CD4-positive, alpha-beta memory T cell (primary cell): ENCODE results near the gene CNTLN. TPM values are rescaled to one million over a fixed set of nuclear protein-coding genes. Genes with fewer than 3 reads are reported as not detected.
"Not testable (repeated sequence)": the region's sequence is repeated elsewhere in the genome, so short reads cannot be mapped to it uniquely, and the experiment has no call there.

ENCODE experiments used
- CTCF ChIA-PET: fragments of 350-600 bp; sonication (Branson Sonifier 250); formaldehyde crosslinking; loops from one replicate; lab custom pipeline; 2021; ENCODE audit warnings: inconsistent platforms; ENCODE audit not compliant: partially characterized antibody; lab: Charles Lee
- POLR2A ChIA-PET: fragments of 350-600 bp; sonication (Branson Sonifier 250); formaldehyde crosslinking; loops from one replicate; lab custom pipeline; 2021; ENCODE audit not compliant: partially characterized antibody; lab: Charles Lee
- DNase-seq, 5 donors: peaks; one replicate each; pipeline versions ENCODE4 v3.0.0 to v3.0.0-alpha.2; 2020 to 2022; ENCODE audit warnings: mixed read lengths in 1 of 5
- H3K27ac ChIP-seq: one replicate; pipeline ENCODE4 v1.7.0; 2013; ENCODE audit warnings: low read depth, low read length
- H3K27me3 ChIP-seq: 2 replicates; pipeline ENCODE4 v1.7.0; 2013; ENCODE audit warnings: mild to moderate bottlenecking, low read length, moderate library complexity; ENCODE audit not compliant: insufficient read depth
- H3K36me3 ChIP-seq: 2 replicates; pipeline ENCODE4 v1.7.0; 2013; ENCODE audit warnings: mild to moderate bottlenecking, low read length, moderate library complexity; ENCODE audit not compliant: insufficient read depth
- H3K4me1 ChIP-seq: 2 replicates; pipeline ENCODE4 v1.7.0; 2013; ENCODE audit warnings: mild to moderate bottlenecking, low read length, moderate library complexity; ENCODE audit not compliant: insufficient read depth
- H3K4me3 ChIP-seq, 2 donors: one replicate each; pipeline ENCODE4 v1.7.0; 2013; ENCODE audit warnings: low read length in 2 of 2, mild to moderate bottlenecking in 1 of 2
- H3K9me3 ChIP-seq, 2 donors: one replicate each; pipeline ENCODE4 v1.7.0; 2013; ENCODE audit warnings: low read length in 2 of 2, control low read depth in 1 of 2; ENCODE audit not compliant: control insufficient read depth in 1 of 2
- H3K27ac Mint-ChIP-seq, 7 donors: one replicate each; pipeline ENCODE4 v1.8.0; 2020 to 2021; ENCODE audit warnings: mixed read lengths in 7 of 7, mild to moderate bottlenecking in 6 of 7, inconsistent platforms in 3 of 7, moderate library complexity in 3 of 7
- H3K27me3 Mint-ChIP-seq, 2 donors: one replicate each; pipeline ENCODE4 v1.8.0; 2020 to 2021; ENCODE audit warnings: mixed read lengths in 2 of 2
- H3K36me3 Mint-ChIP-seq, 2 donors: one replicate each; pipeline ENCODE4 v1.8.0; 2020 to 2021; ENCODE audit warnings: mixed read lengths in 2 of 2, inconsistent platforms in 1 of 2, mild to moderate bottlenecking in 1 of 2
- H3K4me1 Mint-ChIP-seq, 4 donors: one replicate each; pipeline ENCODE4 v1.8.0; 2020 to 2021; ENCODE audit warnings: mixed read lengths in 4 of 4, mild to moderate bottlenecking in 1 of 4
- H3K4me3 Mint-ChIP-seq, 8 donors: one replicate each; pipeline ENCODE4 v1.8.0; 2020 to 2021; ENCODE audit warnings: mixed read lengths in 8 of 8, mild to moderate bottlenecking in 7 of 8, moderate library complexity in 6 of 8, inconsistent platforms in 3 of 8
- H3K9me3 Mint-ChIP-seq, 8 donors: one replicate each; pipeline ENCODE4 v1.8.0; 2020 to 2021; ENCODE audit warnings: mixed read lengths in 8 of 8, mild to moderate bottlenecking in 5 of 8, inconsistent platforms in 3 of 8, moderate library complexity in 1 of 8
- intact Hi-C: fragments of 100-400 bp; cut with micrococcal nuclease; formaldehyde crosslinking; loops from one replicate; pipeline ENCODE4 v1.15.1; 2023
- polyA plus RNA-seq, 2 donors: library from polyadenylated mRNA; unstranded; fragments of 300-500 nt; fragmentation: Illumina TruSeq; gene quantifications; one replicate each; pipeline ENCODE4 v1.2.3, GENCODE V29; 2021
- total RNA-seq, 2 experiments: library from RNA; stranded (reverse); gene quantifications; one replicate each; pipeline ENCODE4 v1.2.3, GENCODE V29; 2021

CNTLN gene
- total and polyA plus RNA-seq, 4 experiments from 2014 or later = 0.03 to 0.15 (median 0.11) TPM; not detected in 1

DNA sequence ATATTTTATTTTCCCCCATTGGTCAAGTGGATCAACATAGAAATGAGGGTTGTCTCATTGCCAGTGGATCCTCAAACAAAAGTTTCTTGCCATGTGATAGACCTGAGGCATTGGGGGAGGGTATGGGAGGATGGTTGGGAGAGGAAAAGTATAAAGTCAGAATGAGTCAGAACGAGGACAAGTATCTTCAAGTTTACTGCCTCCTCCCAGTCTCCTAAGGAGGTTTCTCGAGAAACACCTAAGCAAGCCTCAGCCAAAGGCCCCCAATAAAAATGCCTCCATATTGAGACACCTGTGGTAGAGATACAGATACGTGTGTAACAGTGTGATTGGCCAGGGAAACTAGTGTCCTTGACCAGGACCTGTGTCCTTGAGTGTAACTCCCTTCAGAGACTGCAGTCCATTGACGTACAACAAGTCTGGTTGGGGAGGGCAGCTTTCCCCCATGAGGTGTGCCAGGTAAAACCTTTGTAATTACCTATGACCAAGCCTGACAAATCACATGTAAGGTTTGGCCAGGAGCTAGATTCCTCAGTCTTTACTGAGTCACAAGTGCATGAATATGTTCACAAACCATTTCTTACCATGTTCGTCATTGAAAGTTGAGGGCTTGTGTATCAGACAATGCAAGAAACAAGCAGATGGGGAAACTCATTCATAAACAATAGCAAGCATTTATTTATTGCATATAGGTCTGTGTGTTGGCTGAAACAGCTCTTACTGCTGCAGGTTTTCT is 245.5 kb downstream of the CNTLN start:
- Histone ChIP-seq H3K4me1 (no peaks in the 10 kb centered on the region), H3K27me3 (no peaks in the 10 kb centered on the region), H3K4me3 (no peak overlapping the region), H3K27ac (no peak overlapping the region), H3K36me3 (no peaks in the 10 kb centered on the region), H3K9me3 (peaks cover 0 to 3% of the 10 kb centered on the region in 2 donors)
- no peak for DNase-seq
- Mint-ChIP-seq H3K27me3 (no peaks in the 10 kb centered on the region), H3K9me3 (peaks cover 0 to 21% (median 7%) of the 10 kb centered on the region in 8 donors), H3K4me1 (no peaks in the 10 kb centered on the region), H3K36me3 (no peaks in the 10 kb centered on the region), H3K27ac (no peak overlapping the region), H3K4me3 (no peak overlapping the region)
- POLR2A ChIA-PET = no interaction called here
- intact Hi-C loops = no loop called here
- CTCF ChIA-PET = no interaction called here

DNA sequence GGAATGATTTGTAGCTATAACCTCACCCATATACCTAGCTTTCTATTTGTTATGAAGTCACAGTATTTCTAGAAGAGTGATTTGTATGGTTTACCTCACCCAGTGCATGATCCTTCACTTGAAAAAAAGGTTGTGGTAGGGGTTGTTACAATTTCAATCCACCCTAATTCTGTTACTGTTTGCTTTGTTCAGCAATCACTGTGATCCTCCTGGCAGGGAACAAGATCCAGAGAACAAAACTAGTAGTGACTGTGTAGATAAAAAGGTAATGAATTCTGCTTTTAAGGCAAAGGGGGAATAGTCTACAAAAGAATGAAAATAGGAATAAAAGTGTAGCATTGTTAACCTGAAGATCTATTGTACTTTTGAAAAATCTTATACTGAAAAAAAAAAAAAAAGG is 252.7 kb downstream of the CNTLN start:
- Mint-ChIP-seq H3K27ac (no peak overlapping the region), H3K9me3 (peaks cover 0 to 7% (median 4%) of the 10 kb centered on the region in 8 donors), H3K27me3 (no peaks in the 10 kb centered on the region), H3K36me3 (no peaks in the 10 kb centered on the region), H3K4me3 (no peak overlapping the region), H3K4me1 (no peaks in the 10 kb centered on the region)
- Histone ChIP-seq H3K4me3 (no peak overlapping the region), H3K36me3 (no peaks in the 10 kb centered on the region), H3K27me3 (no peaks in the 10 kb centered on the region), H3K9me3 (no peaks in the 10 kb centered on the region), H3K27ac (no peak overlapping the region), H3K4me1 (no peaks in the 10 kb centered on the region)
- no peak for DNase-seq
- intact Hi-C loops = no loop called here
- CTCF ChIA-PET = no interaction called here
- POLR2A ChIA-PET = no interaction called here

DNA sequence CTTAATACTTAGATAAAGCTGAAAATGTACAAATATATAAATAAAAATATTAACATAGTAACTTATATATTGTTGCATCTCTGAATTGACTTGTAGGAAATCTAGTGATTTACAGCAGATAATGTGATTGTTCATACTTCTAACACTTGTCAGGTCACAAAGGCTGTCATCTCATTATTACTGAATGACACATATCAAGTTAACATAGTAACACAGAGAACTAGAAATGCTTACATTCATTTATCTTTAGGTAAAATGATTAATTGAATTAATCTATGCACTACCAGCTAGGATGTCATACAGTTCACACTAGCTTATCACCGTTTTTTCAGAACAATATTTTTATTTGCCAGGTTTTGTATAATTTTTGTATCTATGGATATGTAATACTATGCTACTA is 254.2 kb downstream of the CNTLN start:
- intact Hi-C loops = no loop called here
- H3K36me3 Mint-ChIP-seq = no peaks in the 10 kb centered on the region
- POLR2A ChIA-PET = no interaction called here

DNA sequence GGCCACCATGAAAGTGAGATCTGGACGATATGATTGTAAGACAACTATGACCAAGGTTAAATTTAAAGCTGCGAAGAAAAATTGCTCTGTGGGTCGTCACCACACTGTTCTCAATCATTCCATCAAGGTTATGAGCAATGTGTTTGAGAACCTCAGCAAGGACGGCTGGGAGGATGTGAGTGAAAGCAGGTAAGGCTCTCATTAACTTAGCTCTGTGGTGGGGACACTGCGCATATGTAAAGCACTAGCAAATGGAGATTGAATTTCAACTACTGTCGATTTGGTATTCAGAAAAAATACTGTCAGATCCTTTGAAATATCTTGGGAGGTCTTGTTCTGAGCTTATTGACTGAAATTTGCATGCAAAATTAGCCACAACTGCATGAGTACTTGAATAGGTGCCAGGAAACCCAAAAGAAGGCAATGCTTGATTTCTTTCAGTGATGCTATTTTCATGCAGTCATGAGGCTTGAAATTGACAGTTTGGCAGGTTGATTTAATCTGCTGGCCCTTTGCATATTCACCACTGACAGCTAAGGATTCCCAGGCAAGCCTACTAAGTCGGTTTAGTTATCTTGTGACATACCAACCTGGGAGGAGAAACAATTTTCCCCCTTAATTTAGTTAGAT is 260.2 kb downstream of the CNTLN start:
- no peak overlapping the region for H3K4me3 ChIP-seq
- DNase-seq = no peak
- H3K36me3 Mint-ChIP-seq = no peaks in the 10 kb centered on the region
- no peaks in the 10 kb centered on the region for H3K27me3 ChIP-seq
- peaks cover 0 to 12% (median 1%) of the 10 kb centered on the region in 8 donors for H3K9me3 Mint-ChIP-seq
- intact Hi-C loops = no loop called here
- no peaks in the 10 kb centered on the region for H3K36me3 ChIP-seq
- no peaks in the 10 kb centered on the region for H3K4me1 Mint-ChIP-seq
- no peaks in the 10 kb centered on the region for H3K9me3 ChIP-seq
- POLR2A ChIA-PET = no interaction called here
- H3K4me1 ChIP-seq = no peaks in the 10 kb centered on the region
- no peak overlapping the region for H3K4me3 Mint-ChIP-seq
- no peak overlapping the region for H3K27ac Mint-ChIP-seq
- no peak overlapping the region for H3K27ac ChIP-seq
- H3K27me3 Mint-ChIP-seq = no peaks in the 10 kb centered on the region
- CTCF ChIA-PET = no interaction called here

More for the DNA sequence above, 254.2 kb downstream of the CNTLN start:
- H3K9me3 Mint-ChIP-seq = peaks cover 0 to 11% (median 3%) of the 10 kb centered on the region in 8 donors
- H3K4me3 Mint-ChIP-seq = no peak overlapping the region
- no peak for DNase-seq
- no peaks in the 10 kb centered on the region for H3K4me1 Mint-ChIP-seq
- H3K36me3 ChIP-seq = no peaks in the 10 kb centered on the region
- H3K4me3 ChIP-seq = no peak overlapping the region
- H3K27ac ChIP-seq = no peak overlapping the region
- no peaks in the 10 kb centered on the region for H3K27me3 ChIP-seq
- CTCF ChIA-PET = no interaction called here
- no peak overlapping the region for H3K27ac Mint-ChIP-seq
- H3K27me3 Mint-ChIP-seq = no peaks in the 10 kb centered on the region
- no peaks in the 10 kb centered on the region for H3K4me1 ChIP-seq
- no peaks in the 10 kb centered on the region for H3K9me3 ChIP-seq

DNA sequence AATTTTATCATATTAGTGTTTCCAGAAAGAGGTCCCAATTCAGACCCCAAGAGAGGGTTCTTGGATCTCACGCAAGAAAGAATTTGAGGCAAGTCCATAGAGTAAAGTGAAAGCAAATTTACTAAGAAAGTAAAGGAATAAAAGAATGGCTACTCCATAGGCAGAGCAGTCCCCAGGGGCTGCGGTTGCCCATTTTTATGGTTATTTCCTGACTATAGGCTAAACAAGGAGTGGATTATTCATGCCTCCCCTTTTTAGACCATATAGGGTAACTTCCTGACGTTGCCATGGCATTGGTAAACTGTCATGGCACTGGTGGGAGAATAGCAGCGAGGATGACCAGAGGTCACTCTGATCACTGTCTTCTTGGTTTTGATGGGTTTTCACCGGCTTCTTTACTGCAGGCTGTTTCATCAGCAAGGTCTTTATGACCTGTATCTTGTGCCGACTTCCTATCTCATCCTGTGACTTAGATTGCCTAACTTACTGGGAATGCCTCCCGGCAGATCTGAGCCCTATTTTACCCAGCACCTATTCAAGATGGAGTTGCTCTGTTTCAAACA is 262.4 kb downstream of the CNTLN start:
- H3K36me3 ChIP-seq, H3K27ac ChIP-seq, H3K9me3 Mint-ChIP-seq, H3K27ac Mint-ChIP-seq, POLR2A ChIA-PET, H3K4me1 ChIP-seq, H3K27me3 ChIP-seq, CTCF ChIA-PET, H3K36me3 Mint-ChIP-seq, H3K4me1 Mint-ChIP-seq, H3K27me3 Mint-ChIP-seq, H3K9me3 ChIP-seq, intact Hi-C loops, H3K4me3 ChIP-seq, H3K4me3 Mint-ChIP-seq, DNase-seq: not testable (repeated sequence)

DNA sequence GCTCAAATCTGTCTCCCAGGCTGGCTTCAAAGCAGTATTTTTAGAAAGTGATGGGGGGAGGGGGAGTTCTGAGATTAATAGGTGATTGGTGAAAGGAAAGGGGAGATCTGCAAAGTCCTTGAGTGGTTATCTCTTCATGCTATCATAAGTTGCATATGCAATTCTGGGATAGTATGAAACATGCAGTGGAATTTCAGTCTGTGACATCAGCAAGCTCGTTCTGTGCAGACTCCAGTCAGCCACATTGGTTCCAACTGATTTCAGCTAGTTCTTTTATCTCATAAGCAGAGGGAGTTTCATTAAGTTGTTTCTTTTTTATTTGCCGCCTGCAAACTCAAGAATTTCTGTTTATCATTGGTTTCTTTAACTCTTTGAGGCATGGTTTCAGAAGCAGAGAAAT is 263.5 kb downstream of the CNTLN start:
- intact Hi-C loops = no loop called here

DNA sequence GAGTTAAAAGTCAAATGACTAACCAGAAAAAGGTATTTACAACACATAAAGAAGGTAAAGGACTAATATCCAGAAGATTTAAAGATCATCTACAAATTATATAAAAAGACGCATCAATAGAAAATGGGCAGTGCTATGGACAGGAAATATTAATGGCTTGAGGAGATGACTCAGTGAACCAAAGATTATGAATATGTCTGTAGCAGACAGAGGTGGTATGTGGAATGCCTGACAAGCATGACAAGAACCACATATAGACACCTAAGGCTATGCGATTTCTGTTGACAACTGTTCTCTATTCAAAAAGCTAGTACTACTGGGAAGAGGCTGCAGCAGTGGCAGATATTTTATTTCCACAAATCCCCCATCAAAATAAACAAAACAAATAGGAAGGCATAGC is 267.0 kb downstream of the CNTLN start:
- H3K4me3 Mint-ChIP-seq = no peak overlapping the region

More for the DNA sequence above, 263.5 kb downstream of the CNTLN start:
- Mint-ChIP-seq H3K4me3 (no peak overlapping the region), H3K36me3 (no peaks in the 10 kb centered on the region), H3K4me1 (no peaks in the 10 kb centered on the region), H3K27ac (no peak overlapping the region), H3K27me3 (no peaks in the 10 kb centered on the region), H3K9me3 (peaks cover 0 to 9% (median 4%) of the 10 kb centered on the region in 8 donors)
- H3K9me3 ChIP-seq = no peaks in the 10 kb centered on the region
- H3K27me3 ChIP-seq = no peaks in the 10 kb centered on the region
- CTCF ChIA-PET = no interaction called here
- no peak for DNase-seq
- POLR2A ChIA-PET = no interaction called here
- H3K4me1 ChIP-seq = no peaks in the 10 kb centered on the region
- no peak overlapping the region for H3K4me3 ChIP-seq
- no peak overlapping the region for H3K27ac ChIP-seq
- H3K36me3 ChIP-seq = no peaks in the 10 kb centered on the region

More for the DNA sequence above, 267.0 kb downstream of the CNTLN start:
- CTCF ChIA-PET = no interaction called here
- Histone ChIP-seq H3K27me3 (no peaks in the 10 kb centered on the region), H3K4me1 (no peaks in the 10 kb centered on the region), H3K9me3 (no peaks in the 10 kb centered on the region), H3K4me3 (no peak overlapping the region), H3K27ac (no peak overlapping the region), H3K36me3 (no peaks in the 10 kb centered on the region)
- peaks cover 4 to 12% (median 8%) of the 10 kb centered on the region in 8 donors for H3K9me3 Mint-ChIP-seq
- H3K27me3 Mint-ChIP-seq = no peaks in the 10 kb centered on the region
- no peaks in the 10 kb centered on the region for H3K36me3 Mint-ChIP-seq
- intact Hi-C loops = no loop called here
- POLR2A ChIA-PET = no interaction called here
- H3K27ac Mint-ChIP-seq = no peak overlapping the region
- no peaks in the 10 kb centered on the region for H3K4me1 Mint-ChIP-seq
- no peak for DNase-seq
